ENCODE results near the gene POLR3A. TPM values are rescaled to one million over a fixed set of nuclear protein-coding genes. Genes with fewer than 3 reads are reported as not detected.

POLR3A gene
- polyA plus RNA-seq, 1 of the 3 experiments (the other 2 are of a cell fraction): 10.8 TPM

- TF ChIP-seq ZBTB33 (IDR thresholded peaks at IDR 0.05; ENCODE audit: borderline replicate concordance, low read depth) (no peak), CHD2 (IDR thresholded peaks at IDR 0.05; ENCODE audit: low read length, partially characterized antibody) (no peak), RCOR1 (IDR thresholded peaks at IDR 0.05; ENCODE audit: low read length) (no peak), FOXM1 (IDR thresholded peaks at IDR 0.05; ENCODE audit: low read depth) (no peak), SIN3A (IDR thresholded peaks at IDR 0.05; ENCODE audit: borderline replicate concordance, low read depth, low read length) (no peak; the same call in 1 of the 2 replicates), FOSL2 (IDR thresholded peaks at IDR 0.05; ENCODE audit: borderline replicate concordance, low read depth) (no peak; the same call in 1 of the 2 replicates), TEAD4 (IDR thresholded peaks at IDR 0.05; ENCODE audit: borderline replicate concordance, insufficient read depth) (no peak), NRF1 (IDR thresholded peaks at IDR 0.05; ENCODE audit: low read depth, low read length) (no peak), CTCF (IDR thresholded peaks at IDR 0.05) (no peak), RFX5 (IDR thresholded peaks at IDR 0.05; ENCODE audit: low read length) (no peak)
These were observed 58.2 kb downstream of the POLR3A start (continued) for GRCh38 chr10:77970869-77971803.

GRCh38 chr10:77969114-77969513 is 60.2 kb downstream of the POLR3A start:
- no peaks in the 10 kb centered on the region for H3K79me2 ChIP-seq (ENCODE audit: insufficient read depth)
- H3F3A ChIP-seq (replicated peaks; ENCODE audit: insufficient read depth): peaks cover 19% of the 10 kb centered on the region
- no peak overlapping the region for H3K4me3 ChIP-seq (ENCODE audit: low read depth in 2 of 2, low read length in 1 of 2)
- no peak overlapping the region for H3K9ac ChIP-seq
- no peak overlapping the region for H2AFZ ChIP-seq (ENCODE audit: low read depth)
- no peaks in the 10 kb centered on the region for H3K27me3 ChIP-seq (ENCODE audit: insufficient read depth)
- ChIA-PET POLR2A (interaction anchor here (0.8 kb wide), 1 partner anchor 15 kb away, joined by 3 read pairs; no protein-coding TSS in a partner anchor), CTCF (interaction anchor here (1.7 kb wide), 1 partner anchor 257 kb away, joined by 4 read pairs; no protein-coding TSS in a partner anchor)
- TF ChIP-seq GATA2 (CRISPR knock-in tag; IDR thresholded peaks at IDR 0.05): peak; percentile 42
- TF ChIP-seq FOXJ3 (CRISPR knock-in tag; IDR thresholded peaks at IDR 0.05): no peak
- H3K9me3 ChIP-seq: no peaks in the 10 kb centered on the region
- H4K20me1 ChIP-seq (ENCODE audit: insufficient read depth): no peaks in the 10 kb centered on the region
- peaks cover 10 to 16% of the 10 kb centered on the region in 2 experiments; a peak in 3 of 4 replicates for H3K4me1 ChIP-seq (ENCODE audit: control insufficient read depth in 1 of 2, insufficient read depth in 2 of 2, low read depth in 1 of 2, low read length in 1 of 2)
- DNase-seq: no peak
- no peaks in the 10 kb centered on the region for H3K9me2 ChIP-seq
- no peak overlapping the region for H3K4me2 ChIP-seq
- peaks cover 0 to 4% of the 10 kb centered on the region in 2 experiments for H3K36me3 ChIP-seq (replicated peaks in 1 of 2; ENCODE audit: control insufficient read depth in 1 of 2, insufficient read depth in 2 of 2, low read length in 1 of 2)
- WGBS (ENCODE audit: low lambda C conversion rate): 97% methylated on average over 3 of the region's 4 CpGs
- H3K27ac ChIP-seq (ENCODE audit: low read depth in 2 of 2, low read length in 1 of 2): peak overlapping the region in 1 of 2 experiments; percentile 51; a peak in 2 of 4 replicates

All from SK-N-SH (cell line).